GM23338 (cell line): ENCODE results near the gene SRGAP2.
"Not testable (repeated sequence)": the region's sequence is repeated elsewhere in the genome, so short reads cannot be mapped to it uniquely, and the experiment has no call there.

Experiments used
- CREB1 ChIP-seq: fragments of 250-450 bp; sonication (Bioruptor Pico); IDR thresholded peaks from 2 replicates; pipeline ENCODE4 v1.5.0; 2020; ENCODE audit warnings: low read depth, mild to moderate bottlenecking, moderate library complexity
- EZH2 ChIP-seq: fragments of 200-600 bp; sonication (generic); IDR thresholded peaks from one replicate; pipeline ENCODE4 v1.8.0; 2017; ENCODE audit warnings: antibody characterized with exemption, mild to moderate bottlenecking, low read depth; ENCODE audit not compliant: unreplicated experiment
- EZH2phosphoT487 ChIP-seq: fragments of 200-600 bp; sonication (generic); IDR thresholded peaks from one replicate; pipeline ENCODE4 v1.8.1; 2018; ENCODE audit warnings: antibody characterized with exemption; ENCODE audit not compliant: unreplicated experiment
- JUNB ChIP-seq: IDR thresholded peaks from one replicate; pipeline ENCODE4 v1.6.1; 2016; ENCODE audit warnings: antibody characterized with exemption; ENCODE audit not compliant: unreplicated experiment
- NANOG ChIP-seq: IDR thresholded peaks from 2 replicates; pipeline ENCODE4 v1.6.1; 2016; ENCODE audit warnings: antibody characterized with exemption, borderline replicate concordance
- POLR2AphosphoS5 ChIP-seq: IDR thresholded peaks from 2 replicates; pipeline ENCODE4 v1.6.1; 2016; ENCODE audit warnings: antibody characterized with exemption, low read depth
- STAT1 ChIP-seq: IDR thresholded peaks from one replicate; pipeline ENCODE4 v1.6.1; 2016; ENCODE audit warnings: antibody characterized with exemption; ENCODE audit not compliant: unreplicated experiment
- ZNF331 ChIP-seq: fragments of 250-450 bp; sonication (Bioruptor Pico); IDR thresholded peaks from 2 replicates; pipeline ENCODE4 v1.5.0; 2020; ENCODE audit warnings: low read depth, mild to moderate bottlenecking, moderate library complexity
- TF ChIP-seq, protein P1 (sequence below), 2 experiments: fragments of 200-600 bp in 1 of 2; sonication (generic) in 1 of 2; conservative IDR thresholded peaks; 2 replicates each; pipeline versions ENCODE4 v1.5.1 to v1.6.1; 2016 to 2017; ENCODE audit warnings: antibody characterized with exemption in 2 of 2, low read depth in 2 of 2, mild to moderate bottlenecking in 2 of 2, moderate library complexity in 1 of 2
- TF ChIP-seq, protein P2 (sequence below): IDR thresholded peaks from one replicate; pipeline ENCODE4 v1.6.1; 2018; ENCODE audit warnings: antibody characterized with exemption; ENCODE audit not compliant: unreplicated experiment

DNA sequence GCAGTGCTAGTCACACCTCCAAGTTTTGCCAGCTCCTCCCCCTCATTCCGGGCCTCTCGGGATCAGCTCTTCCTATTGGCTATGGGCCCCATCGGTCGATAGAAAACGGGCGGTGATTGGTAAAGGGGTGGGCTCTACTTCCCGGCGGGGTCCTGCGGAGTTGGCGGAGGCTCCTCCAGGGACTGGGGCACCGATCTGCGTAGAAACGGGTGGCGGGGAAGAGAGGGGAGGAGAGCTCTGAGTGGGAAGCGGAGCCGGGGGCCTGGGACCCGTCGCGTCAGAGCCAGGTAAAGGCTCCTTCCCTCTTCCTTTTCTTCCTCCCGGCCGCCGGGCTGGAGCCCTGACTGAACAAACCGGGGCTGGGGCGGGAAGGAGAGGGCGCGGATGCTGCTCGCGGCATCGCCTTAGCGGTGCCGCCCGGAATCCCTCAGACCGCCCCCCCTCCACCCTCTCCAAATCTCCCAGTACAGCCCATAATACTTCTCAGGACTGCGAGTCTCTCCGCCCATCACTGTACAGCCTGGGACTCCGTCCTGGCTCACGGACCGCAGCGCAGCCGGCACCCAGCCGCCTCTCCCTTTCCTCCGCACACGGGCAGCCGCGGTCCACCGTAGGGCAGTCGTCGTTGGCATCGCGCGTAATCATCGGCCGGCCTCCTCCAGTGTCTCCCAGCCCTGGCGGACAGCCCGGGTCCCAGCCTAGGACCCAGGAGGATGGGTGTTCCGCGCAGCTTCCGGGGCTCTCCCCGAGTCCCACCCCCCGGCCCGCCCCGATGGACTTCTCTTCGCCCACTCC, at the start of gene SRGAP2:
- TF ChIP-seq, protein P1, sequence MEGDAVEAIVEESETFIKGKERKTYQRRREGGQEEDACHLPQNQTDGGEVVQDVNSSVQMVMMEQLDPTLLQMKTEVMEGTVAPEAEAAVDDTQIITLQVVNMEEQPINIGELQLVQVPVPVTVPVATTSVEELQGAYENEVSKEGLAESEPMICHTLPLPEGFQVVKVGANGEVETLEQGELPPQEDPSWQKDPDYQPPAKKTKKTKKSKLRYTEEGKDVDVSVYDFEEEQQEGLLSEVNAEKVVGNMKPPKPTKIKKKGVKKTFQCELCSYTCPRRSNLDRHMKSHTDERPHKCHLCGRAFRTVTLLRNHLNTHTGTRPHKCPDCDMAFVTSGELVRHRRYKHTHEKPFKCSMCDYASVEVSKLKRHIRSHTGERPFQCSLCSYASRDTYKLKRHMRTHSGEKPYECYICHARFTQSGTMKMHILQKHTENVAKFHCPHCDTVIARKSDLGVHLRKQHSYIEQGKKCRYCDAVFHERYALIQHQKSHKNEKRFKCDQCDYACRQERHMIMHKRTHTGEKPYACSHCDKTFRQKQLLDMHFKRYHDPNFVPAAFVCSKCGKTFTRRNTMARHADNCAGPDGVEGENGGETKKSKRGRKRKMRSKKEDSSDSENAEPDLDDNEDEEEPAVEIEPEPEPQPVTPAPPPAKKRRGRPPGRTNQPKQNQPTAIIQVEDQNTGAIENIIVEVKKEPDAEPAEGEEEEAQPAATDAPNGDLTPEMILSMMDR (conservative IDR thresholded peaks at IDR 0.05; ENCODE audit: low read depth in 2 of 2): not testable (repeated sequence)
- not testable (repeated sequence) for TF ChIP-seq EZH2, POLR2AphosphoS5, EZH2phosphoT487, JUNB, CREB1, NANOG, STAT1, ZNF331
- TF ChIP-seq, protein P2, sequence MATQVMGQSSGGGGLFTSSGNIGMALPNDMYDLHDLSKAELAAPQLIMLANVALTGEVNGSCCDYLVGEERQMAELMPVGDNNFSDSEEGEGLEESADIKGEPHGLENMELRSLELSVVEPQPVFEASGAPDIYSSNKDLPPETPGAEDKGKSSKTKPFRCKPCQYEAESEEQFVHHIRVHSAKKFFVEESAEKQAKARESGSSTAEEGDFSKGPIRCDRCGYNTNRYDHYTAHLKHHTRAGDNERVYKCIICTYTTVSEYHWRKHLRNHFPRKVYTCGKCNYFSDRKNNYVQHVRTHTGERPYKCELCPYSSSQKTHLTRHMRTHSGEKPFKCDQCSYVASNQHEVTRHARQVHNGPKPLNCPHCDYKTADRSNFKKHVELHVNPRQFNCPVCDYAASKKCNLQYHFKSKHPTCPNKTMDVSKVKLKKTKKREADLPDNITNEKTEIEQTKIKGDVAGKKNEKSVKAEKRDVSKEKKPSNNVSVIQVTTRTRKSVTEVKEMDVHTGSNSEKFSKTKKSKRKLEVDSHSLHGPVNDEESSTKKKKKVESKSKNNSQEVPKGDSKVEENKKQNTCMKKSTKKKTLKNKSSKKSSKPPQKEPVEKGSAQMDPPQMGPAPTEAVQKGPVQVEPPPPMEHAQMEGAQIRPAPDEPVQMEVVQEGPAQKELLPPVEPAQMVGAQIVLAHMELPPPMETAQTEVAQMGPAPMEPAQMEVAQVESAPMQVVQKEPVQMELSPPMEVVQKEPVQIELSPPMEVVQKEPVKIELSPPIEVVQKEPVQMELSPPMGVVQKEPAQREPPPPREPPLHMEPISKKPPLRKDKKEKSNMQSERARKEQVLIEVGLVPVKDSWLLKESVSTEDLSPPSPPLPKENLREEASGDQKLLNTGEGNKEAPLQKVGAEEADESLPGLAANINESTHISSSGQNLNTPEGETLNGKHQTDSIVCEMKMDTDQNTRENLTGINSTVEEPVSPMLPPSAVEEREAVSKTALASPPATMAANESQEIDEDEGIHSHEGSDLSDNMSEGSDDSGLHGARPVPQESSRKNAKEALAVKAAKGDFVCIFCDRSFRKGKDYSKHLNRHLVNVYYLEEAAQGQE: not testable (repeated sequence)
